Mammary epithelial cell (primary cell): ENCODE measurements around the gene PTPMT1.

Source experiments
- CTCF ChIP-seq, 2 donors: IDR thresholded peaks in 1 of 2; conservative IDR thresholded peaks in 1 of 2; 2 replicates each; pipeline ENCODE4 v1.5.1; 2011 to 2012; ENCODE audit warnings: inconsistent platforms in 2 of 2, low read length in 2 of 2, mild to moderate bottlenecking in 2 of 2, control low read depth in 1 of 2, low read depth in 1 of 2; ENCODE audit not compliant: insufficient read depth in 1 of 2; ENCODE audit errors: extremely low read depth in 1 of 2
- EZH2 ChIP-seq: IDR thresholded peaks from 2 replicates; pipeline ENCODE4 v1.6.1; 2012; ENCODE audit warnings: low read length, inconsistent platforms, borderline replicate concordance

GRCh38 chr11:47595967-47596366 lies 30.6 kb downstream of the PTPMT1 start:
- TF ChIP-seq EZH2 (no peak), CTCF (conservative IDR thresholded peaks at IDR 0.05 in 1 of 2, IDR thresholded peaks at IDR 0.05 in 1 of 2; ENCODE audit: extremely low read depth in 1 of 2, insufficient read depth in 1 of 2, low read depth in 1 of 2, low read length in 2 of 2) (no peak)
